ENCODE results near the gene MED26.
"Not testable (repeated sequence)": the region's sequence is repeated elsewhere in the genome, so short reads cannot be mapped to it uniquely, and the experiment has no call there.

The MED26 gene

DNA sequence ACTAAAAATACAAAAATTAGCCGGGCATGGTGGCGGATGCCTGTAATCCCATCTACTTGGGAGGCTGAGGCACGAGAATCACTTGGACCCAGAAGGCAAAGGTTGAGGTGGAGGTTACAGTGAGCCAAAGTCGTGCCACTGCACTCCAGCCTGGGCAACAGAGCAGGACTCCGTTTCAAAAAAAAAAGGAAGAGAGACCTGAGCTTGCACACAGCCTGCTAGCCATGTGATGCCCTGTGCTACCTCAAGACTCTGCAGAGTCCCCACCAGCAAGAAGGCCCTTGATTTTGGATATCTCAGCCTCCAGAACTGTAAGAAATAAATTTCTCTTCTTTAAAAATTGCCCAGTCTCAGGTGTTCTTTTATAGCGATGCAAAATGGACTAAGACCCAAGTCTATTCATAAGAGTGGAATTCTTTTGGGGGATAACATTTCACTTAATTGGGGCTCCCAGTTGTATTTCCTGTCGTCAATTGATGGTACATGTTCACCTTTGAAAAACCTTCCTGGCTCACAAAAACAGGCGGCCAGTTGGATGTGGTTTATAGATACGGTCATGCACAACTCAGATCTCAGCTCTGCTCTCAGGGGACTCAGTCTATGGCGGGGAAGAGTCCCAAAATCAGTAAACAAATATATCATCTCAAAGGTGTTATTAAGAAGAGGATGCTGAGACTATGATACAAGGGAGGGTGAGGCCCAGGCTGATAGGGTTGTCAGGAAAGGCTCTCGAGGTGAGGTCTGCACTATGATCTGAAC lies 83.4 kb downstream of the MED26 start:
- no peaks in the 10 kb centered on the region for H3K27me3 ChIP-seq
- no peak overlapping the region for H3K27ac ChIP-seq
- no peak for TF ChIP-seq CTCF (IDR thresholded peaks at IDR 0.05)
- H3K9me3 ChIP-seq: no peaks in the 10 kb centered on the region
- peaks cover 38 to 39% of the 10 kb centered on the region in 2 experiments for H3K4me1 ChIP-seq (ENCODE audit: control insufficient read depth in 1 of 2, insufficient read depth in 1 of 2, low read depth in 1 of 2, low read length in 1 of 2)
- H3K4me3 ChIP-seq (ENCODE audit: low read depth in 1 of 2, low read length in 1 of 2): no peak overlapping the region
- peaks cover 2% of the 10 kb centered on the region for H3K36me3 ChIP-seq

DNA sequence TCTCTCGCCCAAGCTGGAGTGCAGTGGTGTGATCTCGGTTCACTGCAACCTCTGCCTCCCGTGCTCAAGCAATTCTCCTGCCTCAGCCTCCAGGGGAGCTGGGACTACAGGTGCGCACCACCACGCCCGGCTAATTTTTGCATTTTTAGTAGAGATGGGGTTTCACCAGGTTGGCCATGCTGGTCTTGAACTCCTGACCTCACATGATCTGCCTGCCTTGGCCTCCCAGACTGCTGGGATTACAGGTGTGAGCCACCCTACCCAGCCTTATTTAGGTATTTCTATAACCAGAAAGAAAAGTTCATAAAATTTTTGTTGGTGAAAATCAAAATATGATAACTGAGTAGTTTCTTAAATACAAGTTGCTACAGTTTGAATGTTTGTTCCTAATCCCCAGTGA lies 84.3 kb downstream of the MED26 start:
- not testable (repeated sequence) for H3K4me3 ChIP-seq (ENCODE audit: low read depth in 1 of 2, low read length in 1 of 2); H3K27me3 ChIP-seq; H3K36me3 ChIP-seq; H3K9me3 ChIP-seq; H3K27ac ChIP-seq
- peaks cover 38 to 39% of the 10 kb centered on the region in 2 experiments for H3K4me1 ChIP-seq (ENCODE audit: control insufficient read depth in 1 of 2, insufficient read depth in 1 of 2, low read depth in 1 of 2, low read length in 1 of 2)

- no peaks in the 10 kb centered on the region for H3K9me3 ChIP-seq
- H3K27me3 ChIP-seq: no peaks in the 10 kb centered on the region
- peak overlapping the region; percentile 95 to 97 for H3K4me3 ChIP-seq (ENCODE audit: low read depth in 1 of 2, low read length in 1 of 2)
- peaks cover 15% of the 10 kb centered on the region for H3K36me3 ChIP-seq
- H3K27ac ChIP-seq: peak overlapping the region; percentile 88
- no peak for TF ChIP-seq CTCF (IDR thresholded peaks at IDR 0.05)
- H3K4me1 ChIP-seq (ENCODE audit: control insufficient read depth in 1 of 2, insufficient read depth in 1 of 2, low read depth in 1 of 2, low read length in 1 of 2): peaks cover 36 to 37% of the 10 kb centered on the region in 2 experiments
Measured at GRCh38 chr19:16542910-16543472, 85.0 kb downstream of the MED26 start.

- no peaks in the 10 kb centered on the region for H3K9me3 ChIP-seq
- peak; percentile 32 for TF ChIP-seq CTCF (IDR thresholded peaks at IDR 0.05)
- H3K36me3 ChIP-seq: peaks cover 23% of the 10 kb centered on the region
- peak within 1 kb of the TSS; percentile 88 for H3K27ac ChIP-seq
- H3K4me3 ChIP-seq (ENCODE audit: low read depth in 1 of 2, low read length in 1 of 2): peak within 1 kb of the TSS; percentile 95 to 97
- H3K4me1 ChIP-seq (ENCODE audit: control insufficient read depth in 1 of 2, insufficient read depth in 1 of 2, low read depth in 1 of 2, low read length in 1 of 2): peaks cover 29 to 30% of the 10 kb centered on the region in 2 experiments
- H3K27me3 ChIP-seq: no peaks in the 10 kb centered on the region
Measured at GRCh38 chr19:16542045-16542909, 85.7 kb downstream of the MED26 start, which contains the start of gene CHERP. CHERP (minus strand) TSS chr19:16542437; CDS start chr19:16542378, 59 bp downstream.

DNA sequence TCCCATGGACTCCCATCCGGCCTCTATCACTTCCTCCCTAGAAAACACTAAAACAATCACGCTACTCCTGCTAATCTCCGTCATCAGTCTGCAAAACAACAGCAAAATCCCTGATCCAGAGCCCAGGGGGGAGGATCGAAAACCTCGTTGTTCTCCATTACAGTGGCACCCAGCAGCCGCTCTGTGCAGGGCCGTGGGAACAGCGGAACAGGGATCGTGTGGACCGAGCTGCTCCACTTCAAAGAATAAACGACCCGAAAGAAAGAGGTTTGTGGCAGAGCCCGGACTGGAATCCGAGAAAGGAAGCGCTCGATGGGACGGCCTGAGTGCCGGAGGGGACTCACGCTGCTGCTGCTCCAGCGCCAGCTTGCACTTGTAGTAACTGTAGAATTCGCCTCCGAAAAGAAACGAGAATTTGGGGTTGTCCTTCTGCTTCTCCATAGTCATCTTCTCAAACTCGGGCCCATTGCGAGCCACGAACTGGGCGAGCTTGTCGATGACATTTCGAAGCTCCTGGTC lies 86.4 kb downstream of the MED26 start:
- Histone ChIP-seq H3K27me3 (no peaks in the 10 kb centered on the region), H3K4me1 (ENCODE audit: control insufficient read depth in 1 of 2, insufficient read depth in 1 of 2, low read depth in 1 of 2, low read length in 1 of 2) (peaks cover 25 to 26% of the 10 kb centered on the region in 2 experiments), H3K4me3 (ENCODE audit: low read depth in 1 of 2, low read length in 1 of 2) (peak overlapping the region; percentile 95 to 97), H3K27ac (peak overlapping the region; percentile 88), H3K9me3 (no peaks in the 10 kb centered on the region), H3K36me3 (peaks cover 28% of the 10 kb centered on the region)
- TF ChIP-seq CTCF (IDR thresholded peaks at IDR 0.05): no peak

Data from neutrophil (primary cell).